ENCODE measurements around the gene RFC4. TPM values are rescaled to one million over a fixed set of nuclear protein-coding genes. Genes with fewer than 3 reads are reported as not detected.
"Not testable (repeated sequence)": the region's sequence is repeated elsewhere in the genome, so short reads cannot be mapped to it uniquely, and the experiment has no call there.

RFC4 gene
- total and polyA plus RNA-seq, 2 of the 4 experiments (the other 2 are of a cell fraction): 19.5 to 27.9 TPM

- Histone ChIP-seq H4K8ac (ENCODE audit: low read depth in 2 of 2, low read length in 2 of 2) (peak overlapping the region in 1 of 2 experiments; percentile 66; a peak in 1 of 4 replicates), H3K79me1 (ENCODE audit: low read depth in 1 of 2, low read length in 2 of 2) (peaks cover 0 to 11% of the 10 kb centered on the region in 2 experiments; a peak in 2 of 4 replicates), H2BK5ac (ENCODE audit: low read depth, low read length, poor library complexity, severe bottlenecking) (peak overlapping the region; percentile 72), H3K4me1 (ENCODE audit: control insufficient read depth, insufficient read depth, low read length) (peaks cover 15% of the 10 kb centered on the region), H3K14ac (replicated peaks; ENCODE audit: low read depth, low read length) (0 out of 2 replicates have a peak overlapping the region, but pooled peaks have one; percentile 52), H3K27ac (ENCODE audit: insufficient read depth, low read length) (peak overlapping the region; percentile 61; the same call in 1 of the 2 replicates), H3K18ac (ENCODE audit: low read depth, low read length) (0 out of 2 replicates have a peak overlapping the region, but pooled peaks have one; percentile 28), H4K91ac (ENCODE audit: insufficient read depth, low read depth, low read length) (0 out of 2 replicates have a peak overlapping the region, but pooled peaks have one; percentile 33), H2AK5ac (ENCODE audit: low read depth, low read length) (peak overlapping the region; percentile 34; the same call in 1 of the 2 replicates), H2BK20ac (ENCODE audit: low read depth, low read length) (peak overlapping the region; percentile 67), H3K4ac (ENCODE audit: low read depth, low read length) (peak overlapping the region; percentile 67), H2BK120ac (ENCODE audit: low read depth, low read length) (peak overlapping the region; percentile 41; the same call in 1 of the 2 replicates)
- ATAC-seq (ENCODE audit: low read depth); H3K27me3 ChIP-seq (ENCODE audit: control insufficient read depth, insufficient read depth, low read length); H3K4me3 ChIP-seq (ENCODE audit: insufficient read depth, low read depth, low read length); H3K23ac ChIP-seq (ENCODE audit: low read depth, low read length); H4K5ac ChIP-seq (ENCODE audit: low read depth, low read length); H3K4me2 ChIP-seq (ENCODE audit: low read depth, low read length); dilution Hi-C loops (cut with HindIII; ENCODE audit: low sequenced_read_pairs, unreplicated experiment); H4K20me1 ChIP-seq (ENCODE audit: insufficient read depth, low read length); DNase-seq; BruUV-seq (replicated peaks); POLR2A ChIA-PET (ENCODE audit: unreplicated experiment); H2AFZ ChIP-seq (replicated peaks; ENCODE audit: low read length, poor library complexity); H2BK15ac ChIP-seq (ENCODE audit: low read depth, low read length); H3K36me3 ChIP-seq (ENCODE audit: control insufficient read depth, insufficient read depth, low read length); H3K56ac ChIP-seq (ENCODE audit: extremely low read depth, insufficient read depth, low read length); H3K9ac ChIP-seq (ENCODE audit: low read depth, low read length); H3K9me1 ChIP-seq (ENCODE audit: insufficient read depth, low read length); H2AK9ac ChIP-seq (replicated peaks; ENCODE audit: low read depth, low read length, poor library complexity); H3K9me3 ChIP-seq (ENCODE audit: control insufficient read depth, insufficient read depth, low read length): not testable (repeated sequence)
- CTCF ChIA-PET: interaction anchor here (0.7 to 2.2 kb wide), 4 partner anchors 27 to 326 kb away, joined by 3 to 28 read pairs (median 4); no protein-coding TSS in a partner anchor
- in situ Hi-C loops (cut with MboI; ENCODE audit: low sequenced_read_pairs) (loop anchor here (5.0 to 25.0 kb wide), 2 partner anchors 205 to 835 kb away; no protein-coding TSS in a partner anchor), intact Hi-C loops (cut with micrococcal nuclease) (loop anchor here (10.0 kb wide), 1 partner anchor 558 kb away; no protein-coding TSS in a partner anchor)
- WGBS, 2 experiments (ENCODE audit: extremely low coverage in 2 of 2, insufficient read length in 1 of 2): no CpG with 5 or more reads among the region's 1 CpG
Measured at GRCh38 chr3:186822388-186822759, 16.1 kb upstream of the RFC4 start.
